Fibroblast of lung (primary cell): Measurements from ENCODE around the gene ANKRD49. TPM values are rescaled to one million over a fixed set of nuclear protein-coding genes. Genes with fewer than 3 reads are reported as not detected.

Source experiments
- DNase-seq, 2 donors: peaks; one replicate each; pipeline versions ENCODE4 v3.0.0 to v3.0.0-alpha.2; 2010; ENCODE audit warnings: low read depth in 2 of 2
- H2AFZ ChIP-seq: 2 replicates; pipeline ENCODE4 v1.5.1; 2012; ENCODE audit warnings: low read length, control low read depth, inconsistent platforms
- H3K27ac ChIP-seq: 2 replicates; pipeline ENCODE4 v1.5.1; 2011; ENCODE audit warnings: low read length, control low read depth; ENCODE audit not compliant: insufficient read depth
- H3K27me3 ChIP-seq: 2 replicates; pipeline ENCODE4 v1.5.1; 2011; ENCODE audit warnings: mild to moderate bottlenecking, low read length; ENCODE audit not compliant: control insufficient read depth, insufficient read depth
- H3K36me3 ChIP-seq: 2 replicates; pipeline ENCODE4 v1.5.1; 2011; ENCODE audit warnings: low read length; ENCODE audit not compliant: control insufficient read depth, insufficient read depth
- H3K4me1 ChIP-seq: 2 replicates; pipeline ENCODE4 v1.5.1; 2011; ENCODE audit warnings: low read length; ENCODE audit not compliant: control insufficient read depth, insufficient read depth; ENCODE audit errors: extremely low read depth
- H3K4me2 ChIP-seq: 2 replicates; pipeline ENCODE4 v1.5.1; 2011; ENCODE audit warnings: low read length, control low read depth; ENCODE audit not compliant: insufficient read depth; ENCODE audit errors: extremely low read depth
- H3K4me3 ChIP-seq, 4 experiments: fragments of 200-600 bp in 1 of 4; sonication (generic) in 1 of 4; replicated peaks in 1 of 4; 2 replicates each; pipeline ENCODE4 v1.5.1; 2011 to 2016; ENCODE audit warnings: low read length in 4 of 4, low read depth in 3 of 4, mild to moderate bottlenecking in 3 of 4, control low read depth in 2 of 4, inconsistent platforms in 1 of 4, mixed read lengths in 1 of 4; ENCODE audit not compliant: insufficient read depth in 1 of 4; ENCODE audit errors: control extremely low read depth in 1 of 4
- H3K79me2 ChIP-seq: 2 replicates; pipeline ENCODE4 v1.5.1; 2012; ENCODE audit warnings: mild to moderate bottlenecking, low read length, inconsistent platforms; ENCODE audit not compliant: control insufficient read depth, insufficient read depth
- H3K9ac ChIP-seq: 2 replicates; pipeline ENCODE4 v1.5.1; 2011; ENCODE audit warnings: mild to moderate bottlenecking, low read length, control low read depth; ENCODE audit not compliant: insufficient read depth
- H3K9me3 ChIP-seq: 2 replicates; pipeline ENCODE4 v1.5.1; 2012; ENCODE audit warnings: low read depth, low read length; ENCODE audit not compliant: control insufficient read depth, insufficient read depth
- H4K20me1 ChIP-seq: 2 replicates; pipeline ENCODE4 v1.5.1; 2011; ENCODE audit warnings: low read length; ENCODE audit not compliant: control insufficient read depth, insufficient read depth; ENCODE audit errors: extremely low read depth
- CTCF ChIP-seq, 2 donors: IDR thresholded peaks in 1 of 2; conservative IDR thresholded peaks in 1 of 2; 1 replicate in 1 of 2; 2 replicates in 1 of 2; pipeline ENCODE4 v1.5.1; 2011 to 2012; ENCODE audit warnings: low read length in 2 of 2, control low read depth in 1 of 2, inconsistent platforms in 1 of 2, low read depth in 1 of 2, mild to moderate bottlenecking in 1 of 2
- EZH2 ChIP-seq: IDR thresholded peaks from 2 replicates; pipeline ENCODE4 v1.5.1; 2012; ENCODE audit warnings: low read length, control low read depth, mild to moderate bottlenecking; ENCODE audit errors: missing control alignments
- polyA plus RNA-seq, 2 donors: library from polyadenylated mRNA; depleted of rRNA in 1 of 2; stranded (reverse) in 1 of 2; unstranded in 1 of 2; fragments of >200 nt; gene quantifications; 2 replicates each; pipeline ENCODE4 v1.2.1, GENCODE V29; 2011 to 2012; ENCODE audit warnings: missing spikeins in 1 of 2
- total RNA-seq: library from RNA; depleted of rRNA; stranded (reverse); fragments of >200 nt; gene quantifications from 2 replicates; pipeline ENCODE4 v1.2.1, GENCODE V29; 2014

Gene ANKRD49
- total and polyA plus RNA-seq, 2 donors (not counting 1 experiment from before 2014, with no cell fraction given) = 12.9 to 17.2 TPM

GRCh38 chr11:94457118-94458029, 36.4 kb upstream of the ANKRD49 start:
- Histone ChIP-seq H3K4me3 (no peak overlapping the region), H3K36me3 (peaks cover 2% of the 10 kb centered on the region), H3K9me3 (no peaks in the 10 kb centered on the region), H3K9ac (no peak overlapping the region), H3K4me2 (no peak overlapping the region), H3K27ac (no peak overlapping the region), H3K4me1 (no peaks in the 10 kb centered on the region), H3K27me3 (no peaks in the 10 kb centered on the region), H2AFZ (no peak overlapping the region), H4K20me1 (no peaks in the 10 kb centered on the region), H3K79me2 (no peaks in the 10 kb centered on the region)
- no peak for TF ChIP-seq EZH2
- TF ChIP-seq CTCF (conservative IDR thresholded peaks at IDR 0.05 in 1 of 2, IDR thresholded peaks at IDR 0.05 in 1 of 2; ENCODE audit: low read depth in 1 of 2, low read length in 2 of 2) = no peak
- peak in 1 of 2 donors; percentile 22 for DNase-seq

- DNase-seq = no peak
- no peaks in the 10 kb centered on the region for H3K27me3 ChIP-seq
- no peaks in the 10 kb centered on the region for H4K20me1 ChIP-seq
- H3K79me2 ChIP-seq = no peaks in the 10 kb centered on the region
- H3K4me1 ChIP-seq = no peaks in the 10 kb centered on the region
- H3K4me3 ChIP-seq = no peak overlapping the region
- TF ChIP-seq EZH2 = no peak
- no peak for TF ChIP-seq CTCF (conservative IDR thresholded peaks at IDR 0.05 in 1 of 2, IDR thresholded peaks at IDR 0.05 in 1 of 2; ENCODE audit: low read depth in 1 of 2, low read length in 2 of 2)
- no peak overlapping the region for H3K9ac ChIP-seq
- no peak overlapping the region for H3K4me2 ChIP-seq
- H2AFZ ChIP-seq = no peak overlapping the region
- H3K9me3 ChIP-seq = no peaks in the 10 kb centered on the region
- H3K36me3 ChIP-seq = peaks cover 2% of the 10 kb centered on the region
- no peak overlapping the region for H3K27ac ChIP-seq
Observed at GRCh38 chr11:94459576-94459975, 34.2 kb upstream of the ANKRD49 start.

GRCh38 chr11:94469416-94469815, 24.4 kb upstream of the ANKRD49 start:
- TF ChIP-seq CTCF (conservative IDR thresholded peaks at IDR 0.05 in 1 of 2, IDR thresholded peaks at IDR 0.05 in 1 of 2; ENCODE audit: low read depth in 1 of 2, low read length in 2 of 2) = no peak
- no peak for TF ChIP-seq EZH2
- DNase-seq = no peak

More at GRCh38 chr11:94469416-94469815, 24.4 kb upstream of the ANKRD49 start:
- Histone ChIP-seq H3K9me3 (no peaks in the 10 kb centered on the region), H3K4me3 (no peak overlapping the region), H3K27ac (no peak overlapping the region), H2AFZ (no peak overlapping the region), H3K27me3 (no peaks in the 10 kb centered on the region), H4K20me1 (no peaks in the 10 kb centered on the region), H3K4me1 (no peaks in the 10 kb centered on the region), H3K36me3 (no peaks in the 10 kb centered on the region), H3K9ac (no peak overlapping the region), H3K79me2 (no peaks in the 10 kb centered on the region), H3K4me2 (no peak overlapping the region)
